ENCODE results near the gene STK31.
"Not testable (repeated sequence)": the region's sequence is repeated elsewhere in the genome, so short reads cannot be mapped to it uniquely, and the experiment has no call there.

The STK31 gene

DNA sequence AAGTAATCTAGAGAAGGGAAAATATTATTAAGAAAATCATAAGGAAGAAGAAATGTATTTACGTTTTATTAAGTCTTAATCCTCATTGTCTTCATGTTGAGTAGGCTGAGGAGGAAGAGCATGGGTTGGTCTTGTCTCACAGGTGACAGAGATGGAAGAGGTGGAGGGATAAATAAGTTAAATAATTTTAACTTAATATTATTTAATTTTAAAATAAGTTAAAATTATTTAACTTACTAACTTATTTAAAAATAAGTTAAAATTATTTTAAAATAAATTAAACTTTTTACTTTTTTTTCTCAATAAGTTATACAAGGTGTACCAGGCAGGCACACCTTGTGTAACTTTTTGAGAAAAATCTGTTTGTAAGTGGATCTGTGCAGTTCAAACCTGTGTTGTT, 36.6 kb downstream of the STK31 start:
- POLR2A ChIA-PET, result no interaction called here
- DNase-seq (ENCODE audit: low read depth, low spot score), result no peak

DNA sequence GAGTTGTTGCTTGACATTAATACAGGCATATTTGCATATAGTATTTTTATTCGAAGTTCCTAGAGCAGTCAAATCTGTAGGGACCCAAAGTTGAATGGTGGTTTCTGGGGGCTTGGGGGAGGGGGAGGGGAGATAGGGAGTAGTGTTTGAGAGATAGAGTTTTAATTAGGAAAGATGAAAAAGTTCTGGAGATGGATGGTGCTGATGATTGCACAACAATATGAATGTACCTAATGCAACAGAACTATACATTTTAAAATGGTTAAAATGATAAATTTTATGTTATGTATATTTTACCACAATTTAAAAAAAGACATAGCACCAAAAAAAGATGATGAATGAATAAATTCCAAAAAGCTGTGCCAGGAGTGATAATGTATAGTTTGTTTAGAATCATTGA, 41.8 kb downstream of the STK31 start:
- H3K4me3 ChIP-seq (ENCODE audit: low read depth, low read length), result no peak overlapping the region
- ChIA-PET POLR2A (no interaction called here), CTCF (no interaction called here)
- no peak for DNase-seq (ENCODE audit: low read depth, low spot score)
- TF ChIP-seq, protein P1, sequence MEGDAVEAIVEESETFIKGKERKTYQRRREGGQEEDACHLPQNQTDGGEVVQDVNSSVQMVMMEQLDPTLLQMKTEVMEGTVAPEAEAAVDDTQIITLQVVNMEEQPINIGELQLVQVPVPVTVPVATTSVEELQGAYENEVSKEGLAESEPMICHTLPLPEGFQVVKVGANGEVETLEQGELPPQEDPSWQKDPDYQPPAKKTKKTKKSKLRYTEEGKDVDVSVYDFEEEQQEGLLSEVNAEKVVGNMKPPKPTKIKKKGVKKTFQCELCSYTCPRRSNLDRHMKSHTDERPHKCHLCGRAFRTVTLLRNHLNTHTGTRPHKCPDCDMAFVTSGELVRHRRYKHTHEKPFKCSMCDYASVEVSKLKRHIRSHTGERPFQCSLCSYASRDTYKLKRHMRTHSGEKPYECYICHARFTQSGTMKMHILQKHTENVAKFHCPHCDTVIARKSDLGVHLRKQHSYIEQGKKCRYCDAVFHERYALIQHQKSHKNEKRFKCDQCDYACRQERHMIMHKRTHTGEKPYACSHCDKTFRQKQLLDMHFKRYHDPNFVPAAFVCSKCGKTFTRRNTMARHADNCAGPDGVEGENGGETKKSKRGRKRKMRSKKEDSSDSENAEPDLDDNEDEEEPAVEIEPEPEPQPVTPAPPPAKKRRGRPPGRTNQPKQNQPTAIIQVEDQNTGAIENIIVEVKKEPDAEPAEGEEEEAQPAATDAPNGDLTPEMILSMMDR (IDR thresholded peaks at IDR 0.05; ENCODE audit: insufficient read depth, low read length, missing control alignments), result no peak

More for the DNA sequence above, 36.6 kb downstream of the STK31 start:
- H3K4me3 ChIP-seq (ENCODE audit: low read depth, low read length), result no peak overlapping the region
- TF ChIP-seq, protein P1 (IDR thresholded peaks at IDR 0.05; ENCODE audit: insufficient read depth, low read length, missing control alignments), result no peak
- CTCF ChIA-PET, result no interaction called here

DNA sequence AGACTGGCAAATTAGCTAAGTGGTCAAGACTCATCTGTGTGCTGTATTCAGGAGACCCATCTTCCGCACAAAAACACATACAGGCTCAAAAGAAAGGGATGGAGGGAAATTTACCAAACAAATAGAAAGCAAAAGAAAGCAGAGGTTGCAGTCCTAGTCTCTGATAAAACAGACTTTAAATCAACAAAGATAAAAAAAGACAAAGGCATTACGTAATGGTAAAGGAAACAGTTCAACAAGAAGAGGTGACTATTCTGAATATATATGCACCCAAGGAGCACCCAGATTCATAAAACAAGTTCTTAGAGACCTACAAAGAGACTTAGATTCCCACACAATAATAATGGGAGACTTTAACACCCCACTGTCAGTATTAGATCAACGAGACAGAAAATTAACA, 48.8 kb downstream of the STK31 start:
- DNase-seq (ENCODE audit: low read depth, low spot score); H3K4me3 ChIP-seq (ENCODE audit: low read depth, low read length); POLR2A ChIA-PET; CTCF ChIA-PET: not testable (repeated sequence)

DNA sequence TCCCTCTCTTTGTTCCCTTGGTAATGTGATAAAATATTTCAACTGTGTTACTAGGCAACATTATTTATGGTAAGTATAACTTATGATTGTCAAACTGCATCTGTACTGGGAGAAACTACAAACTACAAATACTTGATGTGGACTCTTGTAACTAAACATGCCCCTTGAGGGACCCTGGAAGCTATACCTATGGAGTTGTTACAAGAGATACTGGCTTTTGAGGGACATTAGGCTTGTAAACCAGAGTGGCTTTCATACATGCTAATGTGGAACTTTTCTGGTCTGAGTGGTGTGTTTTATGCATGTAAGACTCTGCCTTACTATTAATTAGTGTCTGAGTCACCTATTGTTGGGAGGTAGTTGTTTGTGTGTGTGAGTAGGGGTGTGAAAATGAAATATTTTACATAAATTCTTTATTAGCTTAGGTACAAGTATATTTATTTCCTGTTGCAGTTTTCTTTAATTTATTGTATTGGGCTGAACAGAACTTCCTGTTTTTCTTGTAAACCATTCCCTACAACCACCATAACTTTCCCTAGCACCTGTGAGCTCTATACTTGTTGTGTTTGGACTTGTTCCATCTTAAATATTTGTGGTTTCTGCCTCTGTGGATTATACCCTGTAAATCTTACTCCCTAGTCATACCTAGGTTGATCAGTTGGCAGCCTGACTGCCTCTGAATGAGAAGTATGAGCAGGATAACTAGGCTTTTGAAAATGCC, 49.8 kb downstream of the STK31 start:
- POLR2A ChIA-PET, result no interaction called here
- DNase-seq (ENCODE audit: low read depth, low spot score), result no peak
- no peak overlapping the region for H3K4me3 ChIP-seq (ENCODE audit: low read depth, low read length)
- TF ChIP-seq, protein P1 (IDR thresholded peaks at IDR 0.05; ENCODE audit: insufficient read depth, low read length, missing control alignments), result no peak
- CTCF ChIA-PET, result no interaction called here

DNA sequence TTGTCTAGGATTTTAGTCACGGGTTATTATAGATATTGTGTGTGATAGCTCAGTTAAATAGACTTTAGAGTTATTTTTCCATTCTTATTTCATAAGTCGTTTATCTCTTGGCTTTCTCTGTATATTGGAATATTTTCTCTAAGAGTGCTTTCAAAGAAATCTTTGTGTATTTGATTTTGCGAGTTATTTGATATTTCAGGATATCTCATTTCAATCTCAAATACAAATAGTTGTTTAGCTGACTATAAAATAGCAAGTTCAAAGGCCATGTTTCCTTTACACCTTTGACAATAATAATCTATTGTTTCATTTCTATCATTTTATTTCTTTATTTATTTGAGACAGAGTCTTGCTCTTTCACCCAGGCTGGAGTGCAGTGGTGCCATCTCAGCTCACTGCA, 55.9 kb downstream of the STK31 start:
- POLR2A ChIA-PET, result no interaction called here
- CTCF ChIA-PET, result no interaction called here
- TF ChIP-seq, protein P1 (IDR thresholded peaks at IDR 0.05; ENCODE audit: insufficient read depth, low read length, missing control alignments), result no peak
- H3K4me3 ChIP-seq (ENCODE audit: low read depth, low read length), result no peak overlapping the region
- DNase-seq (ENCODE audit: low read depth, low spot score), result no peak

DNA sequence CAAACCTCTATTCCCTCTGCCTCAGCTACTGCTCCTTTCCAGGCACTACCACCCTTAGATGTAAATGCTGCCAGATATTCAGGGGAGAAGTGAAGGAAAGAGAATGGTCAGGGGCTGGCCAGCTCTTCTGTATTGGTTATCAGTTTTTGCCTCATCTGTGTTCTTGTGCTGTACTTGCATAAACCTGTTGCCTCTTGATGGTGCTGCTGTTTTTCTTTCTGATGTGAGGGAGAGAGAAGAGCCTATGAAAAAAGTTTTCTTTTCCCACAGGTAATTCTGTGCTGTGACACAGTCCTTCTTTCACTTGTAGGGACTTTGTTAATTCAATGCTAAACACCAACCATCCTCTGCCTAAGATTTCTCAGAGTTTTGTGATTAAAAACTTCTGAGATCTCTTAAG, 57.5 kb downstream of the STK31 start:
- ChIA-PET CTCF (interaction anchor here (0.9 kb wide), 1 partner anchor 53 kb away, joined by 3 read pairs; no protein-coding TSS in a partner anchor), POLR2A (no interaction called here)
- no peak overlapping the region for H3K4me3 ChIP-seq (ENCODE audit: low read depth, low read length)
- DNase-seq (ENCODE audit: low read depth, low spot score), result no peak
- TF ChIP-seq, protein P1 (IDR thresholded peaks at IDR 0.05; ENCODE audit: insufficient read depth, low read length, missing control alignments), result no peak

DNA sequence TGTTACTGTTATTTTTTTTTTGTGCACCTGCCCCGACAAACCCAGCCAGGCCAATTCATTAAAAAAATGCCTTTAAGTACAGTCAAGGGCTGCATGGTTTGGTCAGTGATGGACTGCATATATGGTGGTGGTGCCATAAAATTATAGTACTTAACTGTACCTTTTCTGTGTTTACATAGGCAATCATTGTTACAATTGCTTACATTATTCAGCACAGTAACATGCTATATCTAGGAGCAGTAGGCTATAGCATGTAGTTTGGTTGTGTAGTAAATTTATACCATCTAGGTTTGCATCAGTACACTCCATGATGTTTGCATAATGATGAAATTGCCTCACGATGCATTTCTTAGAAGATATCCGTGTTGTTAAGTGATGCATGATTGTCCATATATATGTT, 58.0 kb downstream of the STK31 start:
- POLR2A ChIA-PET, result no interaction called here
- H3K4me3 ChIP-seq (ENCODE audit: low read depth, low read length), result no peak overlapping the region
- TF ChIP-seq, protein P1 (IDR thresholded peaks at IDR 0.05; ENCODE audit: insufficient read depth, low read length, missing control alignments), result no peak
- no peak for DNase-seq (ENCODE audit: low read depth, low spot score)
- CTCF ChIA-PET, result interaction anchor here (0.9 kb wide), 1 partner anchor 54 kb away, joined by 3 read pairs; no protein-coding TSS in a partner anchor

DNA sequence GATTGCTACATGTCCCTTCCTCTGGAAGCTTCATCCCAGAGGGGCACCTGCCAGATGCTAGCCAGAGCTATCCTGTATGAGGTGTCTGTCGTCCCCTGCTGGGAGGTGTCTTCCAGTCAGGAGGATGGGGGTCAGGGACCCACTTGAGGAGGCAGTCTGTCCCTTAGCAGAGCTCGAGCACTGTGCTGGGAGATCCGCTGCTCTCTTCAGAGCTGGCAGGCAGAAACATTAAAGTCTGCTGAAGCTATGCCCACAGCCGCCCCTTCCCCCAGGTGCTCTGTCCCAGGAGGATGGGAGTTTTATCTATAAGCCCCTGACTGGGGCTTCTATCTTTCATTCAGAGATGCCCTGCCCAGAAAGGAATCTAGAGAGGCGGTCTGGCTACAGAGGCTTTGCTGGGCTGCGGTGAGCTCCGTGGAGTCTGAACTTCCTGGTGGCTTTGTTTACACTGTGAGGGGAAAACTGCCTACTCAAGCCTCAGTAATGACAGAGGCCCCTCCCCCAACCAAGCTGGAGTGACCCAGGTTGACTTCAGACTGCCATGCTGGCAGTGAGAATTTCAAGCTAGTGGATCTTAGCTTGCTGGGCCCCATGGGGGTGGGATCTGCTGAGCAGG, 69.3 kb downstream of the STK31 start:
- POLR2A ChIA-PET; H3K4me3 ChIP-seq (ENCODE audit: low read depth, low read length); CTCF ChIA-PET; DNase-seq (ENCODE audit: low read depth, low spot score): not testable (repeated sequence)

Measured in AG04449 (cell line).